Trophoblast cell (in vitro differentiated cells and primary cell): ENCODE measurements around the gene NTNG1.

Experiments used
- DNase-seq, 2 donors: peaks; one replicate each; pipeline ENCODE4 v3.0.0-alpha.2; 2016
- H2AFZ ChIP-seq: 2 replicates; pipeline ENCODE4 v1.6.1; 2013; ENCODE audit warnings: low read length, moderate library complexity, mild to moderate bottlenecking; ENCODE audit not compliant: insufficient read depth, poor library complexity
- H2AK5ac ChIP-seq: 2 replicates; pipeline ENCODE4 v1.6.1; 2013; ENCODE audit warnings: mild to moderate bottlenecking, low read length
- H2BK120ac ChIP-seq: 2 replicates; pipeline ENCODE4 v1.6.1; 2013; ENCODE audit warnings: low read length, mild to moderate bottlenecking, moderate library complexity; ENCODE audit not compliant: insufficient read depth, poor library complexity
- H2BK12ac ChIP-seq: 2 replicates; pipeline ENCODE4 v1.6.1; 2013; ENCODE audit warnings: mild to moderate bottlenecking, low read length, moderate library complexity
- H2BK5ac ChIP-seq: 2 replicates; pipeline ENCODE4 v1.6.1; 2013; ENCODE audit warnings: low read length, low read depth, moderate library complexity, mild to moderate bottlenecking; ENCODE audit not compliant: poor library complexity
- H3K14ac ChIP-seq: 2 replicates; pipeline ENCODE4 v1.6.1; 2013; ENCODE audit warnings: mild to moderate bottlenecking, low read length
- H3K18ac ChIP-seq: 2 replicates; pipeline ENCODE4 v1.6.1; 2013; ENCODE audit warnings: mild to moderate bottlenecking, low read length
- H3K23ac ChIP-seq: 2 replicates; pipeline ENCODE4 v1.6.1; 2013; ENCODE audit warnings: low read length
- H3K27ac ChIP-seq: 2 replicates; pipeline ENCODE4 v1.5.1; 2013; ENCODE audit warnings: low read depth, mild to moderate bottlenecking, inconsistent platforms, low read length, moderate library complexity
- H3K27me3 ChIP-seq: 2 replicates; pipeline ENCODE4 v1.6.1; 2013; ENCODE audit warnings: inconsistent platforms, mild to moderate bottlenecking, low read length, moderate library complexity; ENCODE audit not compliant: insufficient read depth
- H3K36me3 ChIP-seq, 2 experiments: 1 replicate in 1 of 2; 2 replicates in 1 of 2; pipeline ENCODE4 v1.6.1; 2013; ENCODE audit warnings: low read length in 2 of 2, mild to moderate bottlenecking in 2 of 2, moderate library complexity in 1 of 2; ENCODE audit not compliant: insufficient read depth in 2 of 2, control insufficient read depth in 1 of 2
- H3K4ac ChIP-seq: 2 replicates; pipeline ENCODE4 v1.6.1; 2013; ENCODE audit warnings: low read depth, mild to moderate bottlenecking, low read length, moderate library complexity
- H3K4me1 ChIP-seq, 2 experiments: 1 replicate in 1 of 2; 2 replicates in 1 of 2; pipeline ENCODE4 v1.6.1; 2013; ENCODE audit warnings: low read length in 2 of 2, mild to moderate bottlenecking in 2 of 2, moderate library complexity in 1 of 2; ENCODE audit not compliant: insufficient read depth in 2 of 2, control insufficient read depth in 1 of 2
- H3K4me2 ChIP-seq: 2 replicates; pipeline ENCODE4 v1.6.1; 2013; ENCODE audit warnings: inconsistent platforms, mild to moderate bottlenecking, low read length, moderate library complexity
- H3K4me3 ChIP-seq: 2 replicates; pipeline ENCODE4 v1.5.1; 2013; ENCODE audit warnings: mild to moderate bottlenecking, low read depth, low read length, inconsistent platforms
- H3K79me1 ChIP-seq: one replicate; pipeline ENCODE4 v1.6.1; 2013; ENCODE audit warnings: low read length
- H3K79me2 ChIP-seq: 2 replicates; pipeline ENCODE4 v1.6.1; 2013; ENCODE audit warnings: low read length, mild to moderate bottlenecking; ENCODE audit not compliant: control insufficient read depth, insufficient read depth, poor library complexity
- H3K9ac ChIP-seq: 2 replicates; pipeline ENCODE4 v1.6.1; 2013; ENCODE audit warnings: mild to moderate bottlenecking, low read length
- H3K9me3 ChIP-seq: 2 replicates; pipeline ENCODE4 v1.6.1; 2013; ENCODE audit warnings: low read depth, mild to moderate bottlenecking, control low read depth, inconsistent platforms, low read length; ENCODE audit not compliant: insufficient read depth
- H4K12ac ChIP-seq: 2 replicates; pipeline ENCODE4 v1.6.1; 2013; ENCODE audit warnings: low read depth, mild to moderate bottlenecking, low read length, moderate library complexity
- H4K8ac ChIP-seq: 2 replicates; pipeline ENCODE4 v1.6.1; 2013; ENCODE audit warnings: low read depth, mild to moderate bottlenecking, low read length, moderate library complexity
- H4K91ac ChIP-seq: one replicate; pipeline ENCODE4 v1.6.1; 2013; ENCODE audit warnings: low read depth, mild to moderate bottlenecking, low read length, moderate library complexity
- WGBS: extraction: QIAGEN DNeasy Blood & Tissue Kit; methylation state at CpG from one replicate; pipeline ENCODE4 v1.1.7; 2013; ENCODE audit warnings: missing lambda C conversion rate; ENCODE audit not compliant: insufficient read length, insufficient coverage; ENCODE audit errors: extremely low coverage; 5-methylcytosine and 5-hydroxymethylcytosine counted together

Gene NTNG1

GRCh38 chr1:107515702-107516101 is 374.9 kb downstream of the NTNG1 start:
- Histone ChIP-seq H2BK120ac (no peak overlapping the region), H3K79me2 (no peaks in the 10 kb centered on the region), H3K4me3 (no peak overlapping the region), H4K91ac (no peak overlapping the region), H3K4me1 (no peaks in the 10 kb centered on the region), H2BK5ac (no peak overlapping the region), H3K23ac (no peak overlapping the region), H3K9ac (no peak overlapping the region), H3K36me3 (no peaks in the 10 kb centered on the region), H3K4ac (no peak overlapping the region), H4K12ac (no peak overlapping the region), H3K18ac (no peak overlapping the region), H2AFZ (no peak overlapping the region), H2AK5ac (no peak overlapping the region), H3K14ac (no peak overlapping the region), H2BK12ac (no peak overlapping the region), H3K4me2 (no peak overlapping the region), H3K27ac (no peak overlapping the region), H3K9me3 (peaks cover 2% of the 10 kb centered on the region), H4K8ac (no peak overlapping the region), H3K79me1 (no peaks in the 10 kb centered on the region), H3K27me3 (no peaks in the 10 kb centered on the region)
- DNase-seq: no peak
- WGBS: no CpG with 5 or more reads among the region's 3 CpGs

GRCh38 chr1:107523061-107523460 is 382.2 kb downstream of the NTNG1 start:
- Histone ChIP-seq H3K9ac (no peak overlapping the region), H3K18ac (no peak overlapping the region), H3K14ac (no peak overlapping the region), H2BK5ac (no peak overlapping the region), H3K4me2 (no peak overlapping the region), H3K4me1 (no peaks in the 10 kb centered on the region), H4K8ac (no peak overlapping the region), H3K4me3 (no peak overlapping the region), H3K27me3 (no peaks in the 10 kb centered on the region), H2BK12ac (no peak overlapping the region), H3K9me3 (no peaks in the 10 kb centered on the region), H2BK120ac (no peak overlapping the region), H3K79me1 (no peaks in the 10 kb centered on the region), H4K91ac (no peak overlapping the region), H2AK5ac (no peak overlapping the region), H3K4ac (no peak overlapping the region), H3K27ac (no peak overlapping the region), H3K23ac (no peak overlapping the region), H3K79me2 (no peaks in the 10 kb centered on the region), H3K36me3 (no peaks in the 10 kb centered on the region), H4K12ac (no peak overlapping the region), H2AFZ (no peak overlapping the region)
- no peak for DNase-seq
- no CpG with 5 or more reads among the region's 4 CpGs for WGBS

- no peak overlapping the region for H3K4me3 ChIP-seq
- no peak overlapping the region for H3K18ac ChIP-seq
- H3K9me3 ChIP-seq: no peaks in the 10 kb centered on the region
- H4K12ac ChIP-seq: no peak overlapping the region
- no peak overlapping the region for H3K27ac ChIP-seq
- no peaks in the 10 kb centered on the region for H3K36me3 ChIP-seq
- H2BK5ac ChIP-seq: no peak overlapping the region
- no peak overlapping the region for H2AK5ac ChIP-seq
- no peak overlapping the region for H2BK120ac ChIP-seq
- H3K23ac ChIP-seq: no peak overlapping the region
- DNase-seq: no peak
- no peak overlapping the region for H3K4me2 ChIP-seq
- H4K91ac ChIP-seq: no peak overlapping the region
- no peak overlapping the region for H3K4ac ChIP-seq
- no peaks in the 10 kb centered on the region for H3K4me1 ChIP-seq
- H3K79me2 ChIP-seq: no peaks in the 10 kb centered on the region
- no peak overlapping the region for H2AFZ ChIP-seq
- H3K79me1 ChIP-seq: no peaks in the 10 kb centered on the region
- H3K14ac ChIP-seq: no peak overlapping the region
- H4K8ac ChIP-seq: no peak overlapping the region
- H3K27me3 ChIP-seq: no peaks in the 10 kb centered on the region
- WGBS: no CpG with 5 or more reads among the region's 4 CpGs
- H3K9ac ChIP-seq: no peak overlapping the region
- H2BK12ac ChIP-seq: no peak overlapping the region
These were observed 382.9 kb downstream of the NTNG1 start for GRCh38 chr1:107523736-107524135.

GRCh38 chr1:107524301-107524700 is 383.5 kb downstream of the NTNG1 start:
- no peaks in the 10 kb centered on the region for H3K36me3 ChIP-seq
- no peak overlapping the region for H3K4ac ChIP-seq
- H4K8ac ChIP-seq: no peak overlapping the region
- DNase-seq: no peak
- peak overlapping the region; percentile 51 for H3K23ac ChIP-seq
- H3K4me2 ChIP-seq: no peak overlapping the region
- no peak overlapping the region for H2AFZ ChIP-seq
- H3K14ac ChIP-seq: no peak overlapping the region
- H3K9ac ChIP-seq: no peak overlapping the region
- H4K91ac ChIP-seq: no peak overlapping the region
- H3K4me1 ChIP-seq: no peaks in the 10 kb centered on the region
- no peak overlapping the region for H2AK5ac ChIP-seq
- no peaks in the 10 kb centered on the region for H3K79me2 ChIP-seq
- no peaks in the 10 kb centered on the region for H3K27me3 ChIP-seq
- no peak overlapping the region for H2BK12ac ChIP-seq
- no peak overlapping the region for H3K18ac ChIP-seq
- H4K12ac ChIP-seq: no peak overlapping the region
- H2BK120ac ChIP-seq: no peak overlapping the region
- H2BK5ac ChIP-seq: no peak overlapping the region
- no peaks in the 10 kb centered on the region for H3K9me3 ChIP-seq
- no peak overlapping the region for H3K4me3 ChIP-seq
- H3K27ac ChIP-seq: no peak overlapping the region
- no peaks in the 10 kb centered on the region for H3K79me1 ChIP-seq
- no CpG with 5 or more reads among the region's 2 CpGs for WGBS
